Panc1 (cell line): Measurements from ENCODE around the gene MEIS2. TPM values are rescaled to one million over a fixed set of nuclear protein-coding genes. Genes with fewer than 3 reads are reported as not detected.

ENCODE experiments used
- ATAC-seq: fragments of 200-7000 bp; cut with Tn5 transposase; 2 replicates; pipeline ENCODE4 v1.9.1; 2020; ENCODE audit warnings: mild to moderate bottlenecking, moderate library complexity
- BruUV-seq: library from RNA; stranded (reverse); fragments of 400-500 nt; replicated peaks from 2 replicates; lab custom pipeline; 2021; lab: Mats Ljungman, UMichigan
- CTCF ChIA-PET: fragments of 300-600 bp; sonication (Branson Sonifier 250); formaldehyde crosslinking; loops from one replicate; lab custom pipeline; 2022; ENCODE audit warnings: antibody characterized with exemption; lab: Charles Lee
- POLR2A ChIA-PET: fragments of 300-600 bp; sonication (Branson Sonifier 250); formaldehyde crosslinking; loops from one replicate; lab custom pipeline; 2022; ENCODE audit warnings: antibody characterized with exemption; lab: Charles Lee
- DNase-seq: peaks from one replicate; pipeline ENCODE4 v3.0.0-alpha.2; 2010; ENCODE audit warnings: low read depth, low spot score
- H3K27ac ChIP-seq: 2 replicates; pipeline ENCODE4 v1.5.1; 2011; ENCODE audit warnings: mild to moderate bottlenecking, low read length, inconsistent platforms
- H3K27me3 ChIP-seq: fragments of 200-500 bp; sonication (Bioruptor generic); 2 replicates; pipeline ENCODE4 v1.6.0; 2014; ENCODE audit warnings: low read length, inconsistent platforms; ENCODE audit not compliant: control insufficient read depth, insufficient read depth
- H3K36me3 ChIP-seq: fragments of 200-500 bp; sonication (Bioruptor generic); 2 replicates; pipeline ENCODE4 v1.5.1; 2014; ENCODE audit warnings: inconsistent platforms, mild to moderate bottlenecking, low read length, moderate library complexity; ENCODE audit not compliant: control insufficient read depth, insufficient read depth
- H3K4me1 ChIP-seq: 2 replicates; pipeline ENCODE4 v1.5.1; 2011; ENCODE audit warnings: inconsistent platforms, mild to moderate bottlenecking, low read length, moderate library complexity; ENCODE audit not compliant: control insufficient read depth, insufficient read depth
- H3K4me3 ChIP-seq, 2 experiments: 2 replicates each; pipeline ENCODE4 v1.5.1; 2011 to 2012; ENCODE audit warnings: low read depth in 2 of 2, low read length in 2 of 2, mild to moderate bottlenecking in 2 of 2, inconsistent platforms in 1 of 2, moderate library complexity in 1 of 2
- H3K9me3 ChIP-seq: fragments of 200-500 bp; sonication (Bioruptor generic); 2 replicates; pipeline ENCODE4 v1.5.1; 2014; ENCODE audit warnings: low read depth, mild to moderate bottlenecking, inconsistent platforms, low read length, moderate library complexity; ENCODE audit not compliant: control insufficient read depth, insufficient read depth
- CTCF ChIP-seq: fragments of 450-650 bp; IDR thresholded peaks from 2 replicates; pipeline ENCODE4 v1.5.1; 2017; ENCODE audit warnings: mild to moderate bottlenecking
- POLR2AphosphoS5 ChIP-seq: IDR thresholded peaks from 2 replicates; pipeline ENCODE4 v1.6.1; 2012; ENCODE audit warnings: mild to moderate bottlenecking, low read depth, low read length, moderate library complexity
- REST ChIP-seq, 2 experiments: IDR thresholded peaks; 2 replicates each; pipeline ENCODE4 v1.6.1; 2011 to 2012; ENCODE audit warnings: low read depth in 2 of 2, control low read depth in 1 of 2, low read length in 1 of 2, mild to moderate bottlenecking in 1 of 2, moderate library complexity in 1 of 2; ENCODE audit not compliant: insufficient read depth in 1 of 2
- SIN3A ChIP-seq: IDR thresholded peaks from 2 replicates; pipeline ENCODE4 v1.6.1; 2012; ENCODE audit warnings: low read depth, mild to moderate bottlenecking, low read length, moderate library complexity, borderline replicate concordance; ENCODE audit not compliant: insufficient read depth
- TCF7L2 ChIP-seq: IDR thresholded peaks from 2 replicates; pipeline ENCODE4 v1.6.1; 2011; ENCODE audit warnings: mild to moderate bottlenecking, low read depth, low read length, inconsistent platforms
- in situ Hi-C: cut with HindIII; loops from 2 replicates; pipeline ENCODE4 v1.10.0; 2016; ENCODE audit warnings: low sequenced_read_pairs, low pct_unique_long_range_greater_than_20kb
- intact Hi-C: fragments of 100-400 bp; cut with micrococcal nuclease; formaldehyde crosslinking; loops from one replicate; pipeline ENCODE4 v1.10.0; 2022; ENCODE audit not compliant: unreplicated experiment
- total RNA-seq: library from RNA; stranded (reverse); gene quantifications from one replicate; pipeline ENCODE4 v1.2.1, GENCODE V29; 2021; ENCODE audit not compliant: unreplicated experiment

MEIS2 gene
- total RNA-seq, 1 experiment from 2014 or later, result 9.3 TPM

- intact Hi-C loops (no loop called here), in situ Hi-C loops (no loop called here)
- Histone ChIP-seq H3K4me1 (no peaks in the 10 kb centered on the region), H3K4me3 (no peak overlapping the region), H3K36me3 (peaks cover 3% of the 10 kb centered on the region; the same call in 1 of the 2 replicates), H3K27me3 (no peaks in the 10 kb centered on the region), H3K27ac (no peak overlapping the region), H3K9me3 (no peaks in the 10 kb centered on the region)
- TF ChIP-seq TCF7L2, result no peak
- no peak for TF ChIP-seq SIN3A
- no peak for TF ChIP-seq POLR2AphosphoS5
- DNase-seq, result no peak
- ChIA-PET CTCF (no interaction called here), POLR2A (no interaction called here)
- ATAC-seq, result no peak
- no TSS peak for BruUV-seq
Measured at GRCh38 chr15:37081983-37082382, 18.4 kb downstream of the MEIS2 start.

GRCh38 chr15:37080261-37080921 is 20.0 kb downstream of the MEIS2 start:
- intact Hi-C loops, result no loop called here
- POLR2A ChIA-PET, result no interaction called here
- DNase-seq, result no peak

More at GRCh38 chr15:37080261-37080921, 20.0 kb downstream of the MEIS2 start:
- CTCF ChIA-PET, result no interaction called here
- no peaks in the 10 kb centered on the region for H3K4me1 ChIP-seq
- H3K27ac ChIP-seq, result no peak overlapping the region
- peaks cover 3% of the 10 kb centered on the region; the same call in 1 of the 2 replicates for H3K36me3 ChIP-seq
- no TSS peak for BruUV-seq
- in situ Hi-C loops, result no loop called here
- H3K4me3 ChIP-seq, result no peak overlapping the region
- no peak for ATAC-seq
- TF ChIP-seq SIN3A (no peak), TCF7L2 (no peak), CTCF (no peak), REST (IDR thresholded peaks at IDR 0.05; ENCODE audit: insufficient read depth in 1 of 2, low read depth in 2 of 2, low read length in 1 of 2) (no peak), POLR2AphosphoS5 (no peak)
- H3K27me3 ChIP-seq, result no peaks in the 10 kb centered on the region
- no peaks in the 10 kb centered on the region for H3K9me3 ChIP-seq
